ENCODE data around the gene DUSP28.
"Not testable (repeated sequence)": the region's sequence is repeated elsewhere in the genome, so short reads cannot be mapped to it uniquely, and the experiment has no call there.

Gene DUSP28, protein sequence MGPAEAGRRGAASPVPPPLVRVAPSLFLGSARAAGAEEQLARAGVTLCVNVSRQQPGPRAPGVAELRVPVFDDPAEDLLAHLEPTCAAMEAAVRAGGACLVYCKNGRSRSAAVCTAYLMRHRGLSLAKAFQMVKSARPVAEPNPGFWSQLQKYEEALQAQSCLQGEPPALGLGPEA

DNA sequence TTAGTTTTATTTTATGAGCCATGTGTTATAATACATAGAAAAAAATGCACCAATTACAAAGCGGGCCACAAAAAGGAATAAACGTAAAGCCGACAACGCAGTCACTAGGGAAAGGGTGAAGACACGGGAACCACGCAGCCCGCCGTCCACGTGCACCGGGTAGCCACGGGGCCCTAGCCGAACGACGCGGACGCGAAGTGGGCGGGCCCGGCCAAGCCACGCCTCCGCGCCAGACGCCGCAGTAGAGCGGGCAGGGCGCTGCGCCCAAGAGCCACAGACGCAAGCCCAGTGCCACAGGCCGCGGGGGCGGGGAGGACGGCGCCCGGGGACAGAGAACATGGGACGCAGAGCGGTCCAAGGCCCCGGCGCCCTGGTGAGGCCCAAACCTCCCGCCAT is at the start of gene DUSP28:
Gene DUSP28, plus strand, starts transcription at position 274 of the 396 bp plus-strand sequence. CDS start 328 bp downstream, outside the sequence.
- DNase-seq (ENCODE audit: low spot score), result peak; percentile 95

DNA sequence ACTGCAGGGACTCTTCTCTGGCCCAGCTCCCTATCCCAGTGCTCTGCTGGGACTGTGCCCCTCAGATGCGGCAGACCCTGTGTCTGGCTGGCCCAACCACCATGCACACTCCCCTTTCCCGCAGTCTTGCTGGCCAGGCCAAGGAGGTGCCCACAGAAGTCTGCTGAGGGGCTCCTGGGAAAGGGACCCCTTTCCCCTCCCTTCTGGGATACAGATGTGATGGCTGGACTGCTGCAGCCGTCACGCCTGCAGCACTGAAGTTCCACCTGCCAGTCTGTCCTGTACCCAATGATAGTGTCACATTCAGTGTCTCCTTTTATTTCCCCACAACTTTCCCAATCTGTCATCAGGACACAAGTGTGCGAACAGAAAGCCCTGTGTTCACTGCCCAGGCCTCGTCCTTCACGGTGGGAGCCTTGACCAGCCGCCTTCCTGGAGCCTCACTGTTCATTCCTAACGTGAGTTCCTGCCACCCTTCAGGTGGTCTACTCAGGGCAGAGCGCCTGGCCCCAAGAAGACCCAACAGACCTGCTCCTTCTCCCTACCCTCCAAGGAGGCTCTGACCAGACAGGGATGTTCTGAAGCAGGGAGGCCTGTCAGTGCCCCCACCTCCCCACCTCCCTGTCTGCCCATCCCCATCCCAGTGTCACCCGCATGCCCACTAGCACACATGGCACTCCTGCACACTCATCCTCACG is 49.5 kb upstream of the DUSP28 start:
- peak; percentile 4 for DNase-seq (ENCODE audit: low spot score)

DNA sequence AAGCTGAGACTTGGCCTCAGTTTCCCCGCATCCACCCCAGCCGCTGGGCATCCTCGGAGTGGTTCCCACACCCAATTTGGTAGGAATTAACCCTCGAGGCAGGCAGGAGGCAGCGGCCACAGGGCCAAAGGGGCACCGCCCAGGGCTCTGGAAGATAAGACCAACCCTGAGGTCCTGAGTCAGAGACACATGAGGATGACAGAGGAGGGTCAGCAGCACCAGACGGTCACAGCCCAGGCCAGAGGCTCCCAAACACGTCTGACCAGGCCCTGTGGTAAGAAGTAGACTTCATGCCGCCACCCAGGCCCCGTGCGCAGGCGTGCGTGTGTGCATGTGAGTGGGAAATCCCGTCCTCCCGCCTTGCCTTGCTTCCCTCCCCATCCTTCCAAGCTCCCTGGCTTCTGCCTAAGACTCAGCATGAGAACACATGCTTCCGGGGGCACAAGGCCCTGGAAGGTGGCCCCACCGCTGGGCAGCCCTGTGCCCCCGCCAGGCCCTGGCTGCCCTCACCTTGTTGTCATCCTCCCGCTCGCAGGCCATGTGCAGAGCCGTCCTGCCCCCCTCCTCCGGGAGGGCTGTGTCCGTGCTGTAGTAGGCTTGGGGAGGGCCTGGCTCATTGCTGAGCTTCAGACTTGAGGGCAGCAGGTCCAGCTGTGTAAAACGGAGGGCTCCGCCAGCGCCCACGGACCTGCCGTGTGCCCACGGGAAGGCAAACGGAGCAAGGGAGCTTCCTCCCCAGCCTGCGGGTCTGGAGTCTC is 48.6 kb upstream of the DUSP28 start:
- peak; percentile 6 for DNase-seq (ENCODE audit: low spot score)

DNA sequence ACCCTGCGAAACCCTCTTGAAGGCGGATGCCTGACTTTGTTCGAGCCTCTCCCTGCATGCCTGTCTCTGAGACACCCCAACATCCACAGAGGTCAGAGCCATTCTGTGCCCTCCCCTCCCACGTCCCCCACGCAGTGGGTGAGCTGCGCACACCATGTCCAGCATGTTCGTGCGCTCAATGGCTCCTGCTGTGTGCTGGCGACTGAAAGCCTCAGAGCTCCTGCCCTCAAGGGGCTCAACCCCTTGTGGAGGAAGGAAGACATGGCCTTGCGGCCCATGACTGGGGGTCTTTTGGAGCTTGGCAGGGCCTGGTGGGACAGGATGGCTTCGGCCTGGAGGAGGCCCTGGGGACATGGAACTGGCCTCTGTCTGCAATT is 48.1 kb upstream of the DUSP28 start:
- DNase-seq (ENCODE audit: low spot score), result no peak

DNA sequence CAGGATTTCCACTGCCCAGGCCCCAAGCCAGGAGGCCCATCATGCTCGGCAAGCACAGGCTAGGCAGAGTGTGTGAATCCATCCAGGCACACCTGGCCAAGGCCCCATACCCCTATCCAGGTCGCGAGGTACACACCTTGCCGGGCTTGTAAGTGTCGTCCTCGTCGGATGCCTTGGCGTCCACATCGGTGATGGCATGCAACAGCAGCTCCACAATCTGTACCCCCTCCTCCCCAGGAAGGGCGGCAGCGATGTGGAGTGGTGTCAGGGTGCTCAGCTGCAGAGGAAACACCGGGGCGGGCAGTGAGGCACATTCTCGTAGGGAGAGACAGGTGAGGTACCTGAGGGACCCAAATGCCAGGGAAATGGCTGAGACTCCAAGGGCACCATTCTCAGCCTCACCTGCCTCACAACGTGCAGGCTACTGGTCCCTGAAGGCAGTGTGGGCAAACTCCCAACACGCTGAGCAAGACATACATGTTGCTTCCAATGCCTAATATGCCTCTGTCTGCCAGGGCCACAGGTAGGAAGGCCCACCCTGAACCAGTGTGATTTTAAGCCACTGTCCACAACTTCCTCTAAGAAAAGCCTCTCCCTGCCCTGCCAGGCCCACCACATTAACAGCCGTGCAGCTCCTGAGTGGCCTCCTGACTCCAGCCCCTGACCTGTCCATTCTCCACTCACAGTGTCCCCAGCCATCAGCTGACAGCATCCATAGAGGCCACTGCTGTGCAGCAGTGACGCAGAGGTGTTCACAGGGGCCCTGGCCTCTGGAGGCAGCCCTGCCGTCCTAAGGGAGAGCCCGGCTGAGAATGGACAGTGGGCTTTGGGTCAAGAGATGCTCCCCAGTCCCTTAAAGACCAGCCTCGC is 47.3 kb upstream of the DUSP28 start:
- no peak for DNase-seq (ENCODE audit: low spot score)

DNA sequence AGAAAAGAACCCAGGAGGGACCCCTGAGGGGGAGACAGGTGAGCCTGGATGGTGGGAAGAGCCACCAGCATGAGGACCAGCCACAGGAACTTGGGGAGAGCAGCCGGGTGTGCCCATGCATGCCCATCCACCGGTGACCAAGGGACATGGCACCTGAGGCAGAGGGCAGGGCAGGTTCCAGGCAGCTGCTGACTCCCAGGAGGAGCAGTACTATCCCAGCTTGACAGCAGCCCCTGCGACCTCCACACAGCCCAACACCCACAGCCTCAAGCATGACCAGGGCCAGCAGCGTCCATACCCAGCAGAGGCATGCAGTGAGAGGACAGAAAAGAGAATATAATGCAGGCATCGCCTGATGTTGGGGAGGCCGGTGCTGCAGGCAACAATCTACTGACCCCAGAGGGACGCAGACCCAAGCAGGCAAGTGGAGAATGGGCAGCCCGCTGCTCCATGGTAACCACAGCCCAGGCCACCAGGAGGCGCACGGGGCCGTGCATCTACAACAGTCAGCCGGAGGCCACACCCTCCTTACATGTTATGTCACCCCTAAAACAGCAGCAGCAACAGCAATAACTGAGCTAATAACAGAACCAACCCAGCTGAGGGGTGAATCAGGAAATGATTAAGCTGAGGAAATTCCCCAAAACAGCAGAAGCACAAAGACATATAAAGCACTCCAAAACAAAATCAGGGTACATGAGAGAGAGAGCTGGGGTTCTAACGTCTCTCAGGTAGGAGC is 46.4 kb upstream of the DUSP28 start:
- peak; percentile 94 for DNase-seq (ENCODE audit: low spot score)

DNA sequence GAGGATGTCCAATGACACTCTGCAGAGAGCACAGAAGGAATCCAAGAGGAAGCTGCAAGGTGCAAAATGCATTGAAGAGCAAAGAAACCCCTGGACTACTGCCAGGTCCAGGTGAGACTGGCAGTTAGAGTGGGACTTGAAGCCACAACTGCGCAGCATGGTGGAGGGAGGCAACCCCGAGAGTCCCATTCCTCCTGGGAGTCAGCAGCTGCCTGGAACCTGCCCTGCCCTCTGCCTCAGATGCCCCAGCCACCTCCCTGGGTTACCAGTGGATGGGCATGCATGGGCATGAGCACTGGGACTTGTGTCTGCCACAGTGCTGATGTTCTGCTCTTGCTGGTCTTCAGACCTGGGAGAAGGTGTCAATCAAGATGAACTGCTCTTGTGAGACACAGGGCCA is 45.5 kb upstream of the DUSP28 start:
- DNase-seq (ENCODE audit: low spot score), result no peak

DNA sequence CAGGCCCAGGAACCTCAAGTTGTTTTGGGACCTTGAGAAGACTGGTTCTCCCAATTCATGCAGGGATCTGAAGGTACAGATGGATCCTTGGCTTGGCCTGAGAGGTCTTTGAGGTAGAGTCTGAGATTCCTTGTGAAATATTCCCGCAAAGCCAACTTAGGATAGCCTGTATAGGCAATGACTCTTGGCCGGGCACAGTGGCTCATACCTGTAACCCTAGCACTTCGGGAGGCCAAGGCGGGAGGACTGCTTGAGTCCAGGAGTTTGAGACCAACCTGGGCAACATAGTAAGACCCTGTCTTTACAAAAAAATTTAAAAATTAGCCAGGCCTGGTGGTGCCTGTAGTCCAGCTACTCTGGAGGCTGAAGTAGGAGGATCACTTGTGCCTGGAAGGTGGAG is 42.8 kb upstream of the DUSP28 start:
- no peak for DNase-seq (ENCODE audit: low spot score)

DNA sequence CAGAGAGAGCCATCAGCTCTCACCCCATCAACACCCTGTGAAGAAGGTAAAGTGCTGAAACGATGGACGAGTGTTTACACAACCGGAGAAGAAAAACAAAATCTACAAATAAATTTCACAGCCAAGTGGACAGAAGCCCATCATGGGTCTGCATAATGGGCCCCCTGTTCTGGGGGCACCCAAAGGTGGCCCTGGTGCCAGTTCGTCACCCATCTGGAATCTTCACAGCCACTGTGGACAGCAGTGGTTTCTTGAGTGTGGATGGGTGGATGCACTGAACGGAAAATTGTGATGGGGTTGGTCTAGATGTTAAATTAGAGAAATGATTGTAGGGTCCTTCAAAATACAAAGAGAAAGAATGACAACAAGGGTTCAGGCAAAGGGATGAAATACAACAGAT is 41.2 kb upstream of the DUSP28 start:
- DNase-seq (ENCODE audit: low spot score), result no peak

DNA sequence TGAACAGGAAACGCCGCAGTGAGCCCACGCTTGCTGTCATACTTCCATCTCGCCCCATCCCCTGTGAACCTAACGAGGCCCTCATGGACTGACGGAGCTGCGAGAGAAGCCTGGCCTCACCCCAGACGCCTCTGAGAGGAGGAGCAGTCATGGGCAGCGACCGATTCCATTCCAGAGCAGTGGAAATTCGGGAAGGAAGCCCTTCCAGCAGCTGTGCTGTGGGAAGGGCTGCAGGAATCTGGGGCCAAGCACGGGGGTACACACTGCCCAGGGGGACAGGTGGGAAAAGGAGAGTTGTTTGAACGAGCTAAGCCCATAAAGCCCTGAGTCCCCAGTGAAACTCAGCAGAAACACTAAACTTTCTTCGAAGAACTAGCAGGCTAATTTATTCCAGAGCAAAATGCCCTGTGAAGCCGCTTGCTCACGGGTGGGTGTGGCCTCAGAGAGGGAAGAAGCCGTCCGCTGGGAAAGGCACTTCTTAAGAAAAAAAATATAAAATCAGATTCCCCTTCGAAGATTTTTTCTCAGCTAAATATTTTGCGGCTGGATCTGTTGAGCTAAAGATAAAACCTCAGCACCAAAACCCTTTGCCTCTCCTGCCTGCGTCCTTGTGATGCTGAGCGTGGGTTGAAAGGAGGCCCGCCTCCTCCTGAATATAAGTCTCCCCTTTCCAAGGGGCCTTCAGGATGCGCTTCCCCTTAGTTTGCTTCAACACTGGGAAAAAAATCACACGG is 40.6 kb upstream of the DUSP28 start:
- DNase-seq (ENCODE audit: low spot score), result peak; percentile 68

DNA sequence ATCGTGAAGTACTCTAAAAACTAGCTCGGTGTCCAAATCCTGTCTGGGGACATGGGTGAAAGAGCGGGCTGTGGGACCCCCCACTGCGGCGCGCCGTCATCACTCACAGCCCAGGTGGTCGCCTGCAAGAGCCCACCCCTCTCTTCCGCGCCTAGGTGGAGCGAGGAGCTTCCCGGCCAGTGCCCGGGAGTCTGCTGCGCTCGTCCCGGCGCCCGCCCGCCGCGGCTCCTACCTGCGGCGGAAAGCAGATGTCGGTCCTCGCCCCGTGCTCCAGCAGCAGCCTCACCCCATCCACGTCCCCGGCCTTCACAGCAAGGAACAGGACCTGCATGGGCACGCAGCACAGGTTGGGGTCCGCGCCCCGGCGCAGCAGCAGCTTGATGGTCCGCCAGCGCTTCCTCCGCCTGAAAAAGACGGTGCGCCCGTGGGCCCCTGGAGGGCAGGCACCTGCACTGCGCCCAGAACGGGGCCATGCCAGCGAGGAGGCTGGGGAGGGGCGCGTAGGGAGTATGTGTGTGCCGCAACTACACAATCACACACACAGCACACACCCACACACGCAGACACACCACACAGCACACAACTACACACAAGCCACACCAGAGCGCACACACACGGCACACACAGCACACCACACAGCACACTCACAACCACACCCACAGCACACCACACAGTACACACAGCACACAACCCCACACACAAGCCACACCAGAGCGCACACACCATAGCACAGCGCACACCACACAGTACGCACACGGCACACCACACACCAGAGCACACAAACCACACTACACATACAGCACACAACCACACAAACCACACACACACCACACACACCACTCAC is 39.8 kb upstream of the DUSP28 start:
- no peak for DNase-seq (ENCODE audit: low spot score)

DNA sequence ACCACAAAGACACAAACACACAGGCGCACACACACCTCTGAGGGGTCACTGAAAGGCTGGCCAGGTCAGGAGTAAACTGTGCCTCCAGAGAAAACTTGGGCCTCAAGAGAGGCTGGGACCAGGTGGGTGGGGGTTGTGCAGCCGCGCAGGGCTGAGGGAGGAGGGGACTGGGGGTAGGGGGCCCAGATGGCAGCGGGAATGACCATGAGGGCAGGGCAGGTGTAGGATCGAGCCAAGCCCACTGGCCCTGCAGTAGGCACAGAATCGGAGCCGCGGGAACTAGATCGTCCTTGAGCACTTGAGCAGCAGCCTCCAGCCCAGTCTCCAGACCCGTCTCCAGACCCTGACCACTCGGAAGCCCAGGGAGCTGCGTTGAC is 39.2 kb upstream of the DUSP28 start:
- no peak for DNase-seq (ENCODE audit: low spot score)

DNA sequence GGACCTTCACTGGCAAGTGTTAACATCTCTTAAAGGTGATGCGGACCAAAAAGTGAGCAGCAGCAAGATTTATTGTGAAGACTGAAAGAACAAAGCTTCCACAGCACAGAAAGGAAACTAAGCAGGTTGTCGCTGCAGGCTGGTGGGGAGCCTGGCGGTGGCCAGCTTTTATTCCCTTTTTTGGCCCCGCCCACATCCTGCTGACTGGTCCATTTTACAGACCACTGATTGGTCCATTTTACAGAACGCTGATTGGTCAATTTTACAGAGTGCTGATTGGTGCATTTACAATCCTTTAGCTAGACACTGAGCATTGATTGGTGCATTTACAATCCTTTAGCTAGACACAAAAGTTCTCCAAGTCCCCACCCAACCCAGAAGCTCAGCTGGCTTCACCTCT is 38.3 kb upstream of the DUSP28 start:
- DNase-seq (ENCODE audit: low spot score), result not testable (repeated sequence)

DNA sequence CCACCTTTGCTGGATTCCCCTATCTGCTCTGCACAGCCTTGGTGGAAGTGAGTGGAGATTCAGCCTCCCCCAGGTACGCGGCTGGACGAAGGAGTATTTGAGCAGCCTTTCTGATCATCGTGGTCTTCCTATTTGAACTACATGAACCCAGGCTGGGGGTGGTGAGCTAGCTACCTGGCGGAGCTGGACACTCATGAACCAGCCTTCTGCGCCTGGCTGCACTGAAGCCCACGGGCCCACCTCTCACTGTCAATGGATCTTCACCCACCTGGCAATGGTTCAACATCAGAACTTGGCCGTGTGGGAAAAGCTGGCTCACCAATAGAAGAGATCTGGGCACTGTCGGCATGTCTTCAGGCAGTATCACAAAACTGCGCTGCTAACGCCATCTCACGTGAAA is 37.8 kb upstream of the DUSP28 start:
- no peak for DNase-seq (ENCODE audit: low spot score)

DNA sequence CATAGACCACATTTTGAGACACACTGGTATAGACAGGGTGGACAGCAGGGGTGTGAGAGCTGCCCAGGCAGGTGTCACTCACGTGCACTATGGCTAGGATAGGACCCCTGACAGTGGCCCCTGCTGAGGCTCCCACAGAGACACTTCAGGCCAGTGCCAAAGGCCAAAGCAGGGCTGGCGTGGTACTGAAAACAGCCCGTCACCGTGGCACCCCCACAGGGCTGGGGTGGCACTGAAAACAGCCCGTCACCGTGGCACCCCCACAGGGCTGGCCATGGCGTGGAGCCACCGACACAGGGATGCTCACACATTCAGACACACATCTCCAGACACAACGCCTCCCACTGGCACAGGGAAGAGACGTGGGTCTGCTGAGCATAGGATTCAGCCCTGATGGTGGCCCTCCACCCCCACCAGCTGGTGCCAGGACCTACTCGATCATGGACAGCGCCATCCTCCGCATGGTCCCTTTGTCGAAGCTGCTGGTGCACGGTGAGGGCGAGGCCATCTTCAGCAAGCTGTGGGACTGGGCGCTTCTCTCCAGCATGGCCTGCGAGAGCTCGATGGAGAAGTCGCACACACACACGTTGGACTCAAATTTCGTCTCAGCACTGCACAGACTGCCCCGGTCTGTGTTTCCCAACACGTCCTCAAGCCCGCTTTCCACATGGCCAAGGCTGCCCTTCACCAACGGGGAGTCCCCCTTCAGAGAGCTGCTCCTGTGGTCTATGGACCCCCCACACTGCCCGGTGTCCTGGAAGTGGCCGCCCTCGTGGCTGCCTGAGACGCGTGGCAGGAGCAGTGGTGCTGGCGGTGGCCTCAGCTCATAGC is 36.5 kb upstream of the DUSP28 start:
- DNase-seq (ENCODE audit: low spot score), result no peak

DNA sequence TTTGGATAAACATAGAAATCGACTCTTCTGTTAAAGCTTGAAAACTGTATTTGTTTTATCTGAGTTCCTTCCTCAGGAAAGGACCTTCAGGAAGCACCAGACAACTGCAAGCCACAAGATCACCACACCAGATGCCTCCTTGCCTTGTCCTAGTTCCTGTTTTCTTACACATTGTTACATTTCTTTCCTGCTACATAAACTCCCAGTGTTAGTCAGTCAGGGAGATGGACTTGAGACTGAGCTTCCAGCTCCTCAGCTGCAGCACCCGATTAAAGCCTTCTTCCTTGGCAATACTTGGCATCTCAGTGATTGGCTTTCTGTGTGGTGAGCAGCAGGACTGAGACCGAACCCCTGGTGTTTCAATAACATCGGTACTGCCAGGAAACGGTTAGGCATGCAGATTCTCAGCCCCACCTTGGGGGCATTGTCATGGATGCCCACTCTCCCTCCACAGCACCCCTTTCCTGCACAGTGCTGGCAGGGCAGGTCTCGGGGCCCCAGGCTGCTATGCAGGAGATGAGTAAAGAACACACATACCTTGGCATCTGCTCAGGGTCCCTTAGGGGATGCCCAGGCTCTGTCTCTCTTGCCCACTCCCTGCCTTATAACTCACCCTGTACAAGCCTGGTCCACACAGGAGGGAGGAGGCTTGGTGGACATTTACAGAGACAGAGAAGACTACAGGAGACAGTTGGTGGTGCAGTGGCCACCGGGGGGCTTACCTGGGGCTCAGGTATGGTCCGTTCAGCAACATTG is 35.0 kb upstream of the DUSP28 start:
- no peak for DNase-seq (ENCODE audit: low spot score)

DNA sequence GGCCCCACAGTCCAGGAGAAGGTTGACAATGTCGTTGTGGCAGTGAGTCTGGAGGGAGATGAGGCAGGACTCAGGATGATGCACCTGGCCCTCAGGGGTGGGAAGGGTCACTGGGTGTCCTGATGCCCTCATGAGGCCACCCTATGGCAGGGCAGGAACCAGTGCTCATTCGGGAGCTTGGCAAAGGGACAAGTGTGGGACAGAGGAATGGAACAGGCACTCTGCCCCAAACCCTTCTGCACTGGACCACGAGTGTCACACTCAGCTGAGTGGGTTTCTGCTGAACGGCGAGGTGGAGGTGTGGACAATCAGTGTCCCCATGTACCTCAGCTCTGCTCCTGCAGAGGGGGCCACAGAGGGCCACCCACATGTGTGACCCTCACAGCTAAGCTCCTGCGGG is 34.4 kb upstream of the DUSP28 start:
- no peak for DNase-seq (ENCODE audit: low spot score)

DNA sequence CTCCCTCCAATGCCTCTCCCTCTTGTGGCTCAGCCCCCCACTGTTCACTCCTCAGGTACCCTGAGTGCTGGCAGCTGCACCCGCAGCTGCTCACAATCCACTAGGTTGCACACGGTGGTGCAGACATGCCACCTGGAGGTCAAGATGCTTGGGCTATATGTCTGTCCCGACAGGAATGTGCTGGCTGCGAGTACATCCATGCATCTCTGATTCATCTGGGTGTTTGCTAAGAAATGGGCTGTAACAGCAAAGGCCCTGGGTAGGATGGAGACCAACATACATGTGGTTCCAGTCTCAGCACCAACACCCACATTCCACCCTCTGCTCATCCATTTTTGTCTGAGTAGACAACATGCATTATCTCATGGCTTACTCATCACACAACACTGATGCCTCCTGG is 33.6 kb upstream of the DUSP28 start:
- no peak for DNase-seq (ENCODE audit: low spot score)

All from AG08396 (cell line).